Retinal pigment epithelial cell (primary cell): ENCODE measurements around the gene CFAP298.

Source experiments
- DNase-seq: peaks from one replicate; pipeline ENCODE4 v3.0.0-alpha.2; 2010; ENCODE audit warnings: low read depth
- H3K4me3 ChIP-seq: 2 replicates; pipeline ENCODE4 v1.5.1; 2011; ENCODE audit warnings: mild to moderate bottlenecking, low read length, control low read depth, moderate library complexity
- TF ChIP-seq, protein P1 (sequence below): conservative IDR thresholded peaks from 2 replicates; pipeline ENCODE4 v1.5.1; 2011; ENCODE audit warnings: low read depth, low read length, control low read depth, inconsistent platforms

Gene CFAP298

DNA sequence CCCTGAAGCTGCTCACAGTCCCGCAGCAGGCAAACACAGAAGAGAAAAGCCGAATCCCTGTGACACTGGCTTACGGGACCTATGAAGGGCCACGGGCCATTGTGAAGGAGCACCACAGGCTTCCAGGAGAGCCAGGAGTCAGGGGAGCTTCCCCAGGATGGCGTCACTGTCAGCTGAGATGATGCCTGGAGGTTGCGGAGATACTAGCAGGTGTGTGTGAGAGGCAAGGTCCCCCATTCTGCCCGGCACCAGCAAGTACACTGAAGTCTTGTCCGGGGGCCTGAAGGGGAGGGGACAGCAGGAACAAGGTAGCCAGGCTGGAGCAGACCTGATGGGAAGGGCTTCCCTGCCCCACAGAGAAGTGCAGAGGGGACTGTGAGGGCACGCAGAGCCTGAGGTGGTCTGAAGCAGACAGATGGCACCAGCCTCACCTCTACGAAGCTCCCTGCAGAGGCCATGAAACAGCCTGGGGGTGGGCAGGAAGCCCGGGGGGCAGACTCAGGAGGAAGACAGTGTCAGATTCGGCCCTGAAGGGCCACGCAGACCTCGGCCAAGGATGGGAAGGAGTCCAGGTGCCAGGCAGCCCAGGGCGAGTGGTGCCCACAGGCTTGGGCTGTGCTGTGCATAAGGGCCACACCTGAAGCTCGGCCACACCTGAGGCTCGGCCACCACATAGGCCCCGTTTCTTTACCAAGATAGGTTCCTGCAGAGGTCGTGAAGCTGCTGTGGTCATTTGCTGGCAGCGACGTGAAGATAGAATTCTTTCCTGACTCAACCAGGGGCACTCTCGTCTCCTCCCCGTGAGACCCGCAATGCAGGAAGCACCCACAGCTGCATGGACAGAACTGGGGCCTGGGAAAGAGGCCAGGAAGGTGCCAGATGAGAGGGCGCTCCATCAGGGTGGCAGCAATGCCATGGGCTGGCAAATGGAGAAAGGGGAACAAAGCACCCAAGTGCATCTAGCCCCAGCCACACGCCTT lies 36.9 kb downstream of the CFAP298 start:
- TF ChIP-seq, protein P1, sequence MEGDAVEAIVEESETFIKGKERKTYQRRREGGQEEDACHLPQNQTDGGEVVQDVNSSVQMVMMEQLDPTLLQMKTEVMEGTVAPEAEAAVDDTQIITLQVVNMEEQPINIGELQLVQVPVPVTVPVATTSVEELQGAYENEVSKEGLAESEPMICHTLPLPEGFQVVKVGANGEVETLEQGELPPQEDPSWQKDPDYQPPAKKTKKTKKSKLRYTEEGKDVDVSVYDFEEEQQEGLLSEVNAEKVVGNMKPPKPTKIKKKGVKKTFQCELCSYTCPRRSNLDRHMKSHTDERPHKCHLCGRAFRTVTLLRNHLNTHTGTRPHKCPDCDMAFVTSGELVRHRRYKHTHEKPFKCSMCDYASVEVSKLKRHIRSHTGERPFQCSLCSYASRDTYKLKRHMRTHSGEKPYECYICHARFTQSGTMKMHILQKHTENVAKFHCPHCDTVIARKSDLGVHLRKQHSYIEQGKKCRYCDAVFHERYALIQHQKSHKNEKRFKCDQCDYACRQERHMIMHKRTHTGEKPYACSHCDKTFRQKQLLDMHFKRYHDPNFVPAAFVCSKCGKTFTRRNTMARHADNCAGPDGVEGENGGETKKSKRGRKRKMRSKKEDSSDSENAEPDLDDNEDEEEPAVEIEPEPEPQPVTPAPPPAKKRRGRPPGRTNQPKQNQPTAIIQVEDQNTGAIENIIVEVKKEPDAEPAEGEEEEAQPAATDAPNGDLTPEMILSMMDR, result no peak
- no peak overlapping the region for H3K4me3 ChIP-seq
- no peak for DNase-seq

DNA sequence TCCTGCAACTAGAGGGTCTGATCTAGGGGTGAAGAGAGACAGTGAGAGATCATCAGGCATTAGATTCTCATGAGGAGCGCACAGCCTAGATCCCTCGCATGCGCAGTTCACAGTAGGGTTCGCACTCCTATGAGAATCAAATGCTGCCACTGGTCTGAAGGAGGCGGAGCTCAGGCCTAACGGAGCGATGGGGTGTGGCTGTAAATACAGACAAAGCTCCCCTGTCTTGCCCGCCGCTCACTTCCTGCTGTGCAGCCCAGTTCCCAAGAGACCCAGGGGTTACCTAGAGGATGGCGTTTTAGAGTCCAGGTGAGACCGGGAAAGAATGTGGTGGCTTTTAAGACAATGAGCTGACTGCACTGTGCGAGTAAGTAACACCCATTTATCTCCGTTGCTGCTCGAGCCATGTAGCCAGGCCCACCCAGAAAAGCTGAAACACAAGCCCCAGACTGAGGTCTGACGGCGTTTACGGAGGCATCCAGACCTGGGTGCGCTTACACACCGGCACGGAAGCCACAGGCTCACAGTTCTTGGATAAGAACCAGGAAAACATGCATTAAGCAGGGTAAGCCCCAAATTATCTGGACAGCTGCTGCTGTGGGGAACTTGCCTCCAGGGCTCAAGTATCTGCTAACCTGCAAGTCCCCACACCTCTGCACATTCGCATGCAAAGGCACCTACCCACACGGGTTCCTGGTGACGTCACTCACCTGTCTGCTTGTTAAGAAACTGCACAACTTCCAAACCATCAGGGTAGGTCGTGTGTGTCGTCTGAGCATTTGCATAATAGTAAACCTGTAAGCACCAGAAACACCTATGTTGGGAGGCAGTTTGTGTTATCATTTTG lies 39.4 kb downstream of the CFAP298 start:
- no peak for DNase-seq
- TF ChIP-seq, protein P1, result no peak

DNA sequence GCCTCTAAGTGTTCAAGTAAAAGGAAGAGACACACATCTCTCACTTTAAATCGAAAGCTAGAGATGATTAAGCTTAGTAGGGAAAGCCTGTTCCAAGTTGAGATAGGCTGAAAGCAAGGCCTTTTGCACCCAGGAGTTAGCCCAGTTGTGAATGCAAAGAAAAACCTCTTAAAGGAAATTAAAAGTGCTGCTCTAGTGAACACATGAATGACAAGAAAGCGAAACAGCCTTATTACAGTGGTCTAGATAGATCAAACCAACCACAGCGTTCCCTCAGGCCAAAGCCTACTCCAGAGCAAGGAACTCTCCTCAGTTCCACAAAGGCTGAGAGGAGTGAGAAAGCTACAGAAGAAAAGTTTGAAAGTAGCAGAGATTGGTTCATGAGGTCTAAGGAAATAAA lies 41.7 kb downstream of the CFAP298 start:
- TF ChIP-seq, protein P1, result no peak
- DNase-seq, result no peak
- no peak overlapping the region for H3K4me3 ChIP-seq

More for the DNA sequence above, 39.4 kb downstream of the CFAP298 start:
- H3K4me3 ChIP-seq, result no peak overlapping the region

DNA sequence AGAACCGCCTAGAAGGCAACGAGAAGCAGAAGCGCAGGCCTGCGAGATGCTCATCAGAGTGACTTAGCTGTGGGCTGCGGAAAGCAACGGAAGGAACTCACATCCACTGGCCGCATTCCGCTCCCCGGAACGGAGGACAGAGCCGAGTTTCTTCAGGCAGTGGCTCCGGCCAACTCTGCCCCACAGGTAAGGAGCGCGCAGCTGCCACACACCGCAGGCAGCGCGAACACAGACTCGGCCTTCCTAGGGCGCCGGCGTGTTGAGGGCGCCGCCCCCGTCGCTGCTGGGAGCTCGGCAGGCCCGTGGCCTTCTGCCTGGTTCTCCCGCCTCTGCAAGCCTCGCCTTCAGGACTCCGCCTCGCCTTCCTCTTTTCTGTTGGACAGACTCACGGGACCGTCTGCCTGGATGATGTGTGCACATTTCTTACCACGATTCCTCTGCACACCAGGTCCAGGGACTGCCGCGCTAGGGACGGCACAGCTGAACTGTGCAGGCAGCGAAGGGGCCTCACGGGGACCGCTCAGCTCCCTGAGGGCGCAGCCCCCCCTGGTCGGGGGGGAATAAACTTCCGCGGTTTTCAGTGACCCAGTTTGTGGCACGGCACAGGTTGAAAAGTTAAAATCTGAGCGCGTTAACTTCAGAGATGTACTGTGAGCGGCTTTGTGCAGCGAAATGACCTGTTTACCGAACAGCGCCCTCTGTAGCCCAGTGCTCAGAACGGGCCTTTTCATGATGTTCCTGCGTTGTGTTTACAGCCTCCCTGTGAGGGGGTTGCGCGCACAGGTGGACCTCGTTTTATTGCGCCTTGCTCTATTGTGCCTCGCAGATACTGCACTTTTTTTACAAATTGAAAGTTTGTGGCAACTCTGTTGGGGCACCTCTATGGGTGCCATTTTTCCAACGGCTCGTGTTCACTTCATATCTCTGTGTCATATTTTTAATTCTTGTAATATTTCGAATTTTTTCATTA lies 42.6 kb downstream of the CFAP298 start:
- TF ChIP-seq, protein P1, result peak; percentile 92
- peak overlapping the region; percentile 78 for H3K4me3 ChIP-seq

DNA sequence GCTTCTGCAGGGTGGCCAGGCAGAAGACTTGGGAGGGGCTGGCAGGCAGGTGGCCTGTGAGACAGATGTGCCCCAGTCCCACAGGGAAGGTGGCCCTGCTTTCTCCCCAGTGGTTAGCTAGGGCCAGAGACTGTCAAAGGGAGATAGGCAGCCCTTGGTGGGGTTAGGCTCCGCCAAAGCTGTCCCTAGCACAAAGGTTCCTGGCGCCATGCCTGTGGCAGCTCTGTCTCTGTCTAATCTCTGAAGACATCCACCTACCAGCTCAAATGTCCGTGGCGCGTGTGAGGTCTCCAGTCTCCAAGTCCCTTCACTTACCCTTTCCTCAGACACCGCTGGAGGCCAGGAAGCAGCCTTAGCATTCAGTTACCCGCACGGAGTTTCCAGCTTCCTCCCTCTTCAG lies 44.6 kb downstream of the CFAP298 start:
- no peak for DNase-seq
- TF ChIP-seq, protein P1, result no peak

More for the DNA sequence above, 42.6 kb downstream of the CFAP298 start:
- peak; percentile 50 for DNase-seq

DNA sequence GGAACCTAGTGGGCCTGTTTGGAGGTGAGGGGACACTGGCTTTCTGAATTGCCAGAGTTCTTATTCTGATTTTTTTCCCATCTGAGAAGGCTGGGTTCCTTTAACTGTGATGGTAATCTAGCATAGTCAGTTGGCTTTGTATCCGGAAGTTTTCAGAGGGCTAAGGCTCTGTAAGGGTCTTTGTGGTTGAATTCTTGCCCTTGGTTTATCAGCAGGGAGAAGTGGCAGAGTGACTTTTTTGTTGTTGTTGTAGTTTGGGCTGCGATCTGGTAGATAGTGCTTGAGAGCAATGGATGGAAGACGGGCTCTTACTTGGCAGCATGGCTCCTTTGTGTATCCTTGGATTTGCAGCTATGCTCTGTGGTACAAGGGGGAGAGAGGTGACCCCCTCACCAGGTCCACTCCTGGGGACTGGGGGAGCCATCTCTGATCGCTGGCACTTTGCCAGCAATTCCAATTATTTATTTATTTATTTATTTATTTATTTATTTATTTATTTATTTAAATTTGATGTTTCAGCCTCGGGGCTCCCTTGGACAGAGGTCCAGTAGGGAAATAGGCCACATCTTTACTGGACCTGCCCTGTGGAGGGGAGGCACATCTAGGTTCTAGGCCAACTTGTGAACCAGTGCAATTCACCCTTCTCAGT lies 45.3 kb downstream of the CFAP298 start:
- H3K4me3 ChIP-seq, result no peak overlapping the region
- TF ChIP-seq, protein P1, result no peak
- no peak for DNase-seq

More for the DNA sequence above, 44.6 kb downstream of the CFAP298 start:
- H3K4me3 ChIP-seq, result no peak overlapping the region
